HG02970 (cell line): ENCODE data around the gene EIPR1.

Experiments
- ATAC-seq: cut with Tn5 transposase; IDR thresholded peaks from one replicate; pipeline ENCODE4 v1.9.1; 2021; ENCODE audit warnings: mild to moderate bottlenecking, moderate library complexity, moderate number of reproducible peaks; ENCODE audit not compliant: unreplicated experiment, low FRiP score

The EIPR1 gene

GRCh38 chr2:3142961-3143571, 234.6 kb downstream of the EIPR1 start:
- no peak for ATAC-seq

- ATAC-seq, result no peak
These were observed 235.4 kb downstream of the EIPR1 start for GRCh38 chr2:3142210-3142609.

- ATAC-seq, result no peak
These were observed 235.9 kb downstream of the EIPR1 start for GRCh38 chr2:3141696-3142095.

GRCh38 chr2:3139906-3140305, 237.7 kb downstream of the EIPR1 start:
- no peak for ATAC-seq
